Fibroblast of pulmonary artery (primary cell): ENCODE results near the gene SLC4A3.

Source experiments
- DNase-seq: peaks from one replicate; pipeline ENCODE4 v3.0.0-alpha.2; 2010; ENCODE audit warnings: low read depth
- H3K4me3 ChIP-seq: replicated peaks from 2 replicates; pipeline ENCODE4 v1.5.1; 2011; ENCODE audit warnings: low read depth, mild to moderate bottlenecking, control low read depth, low read length, moderate library complexity
- CTCF ChIP-seq: IDR thresholded peaks from 2 replicates; pipeline ENCODE4 v1.5.1; 2011; ENCODE audit warnings: mild to moderate bottlenecking, control low read depth, low read length, inconsistent platforms; ENCODE audit errors: missing control alignments

Gene SLC4A3

GRCh38 chr2:219619235-219619634 lies 8.2 kb upstream of the SLC4A3 start:
- no peak for TF ChIP-seq CTCF
- DNase-seq: no peak
- no peak overlapping the region for H3K4me3 ChIP-seq

- TF ChIP-seq CTCF: no peak
- DNase-seq: no peak
- H3K4me3 ChIP-seq: no peak overlapping the region
Measured at GRCh38 chr2:219620546-219620945, 6.9 kb upstream of the SLC4A3 start.

- TF ChIP-seq CTCF: no peak
- no peak overlapping the region for H3K4me3 ChIP-seq
- DNase-seq: no peak
Measured at GRCh38 chr2:219621935-219622334, 5.5 kb upstream of the SLC4A3 start.

GRCh38 chr2:219622472-219622871 lies 5.0 kb upstream of the SLC4A3 start:
- no peak for DNase-seq
- no peak for TF ChIP-seq CTCF
- H3K4me3 ChIP-seq: no peak overlapping the region

GRCh38 chr2:219624565-219624964 lies 2.9 kb upstream of the SLC4A3 start:
- no peak for TF ChIP-seq CTCF
- no peak for DNase-seq
- no peak overlapping the region for H3K4me3 ChIP-seq

- no peak for TF ChIP-seq CTCF
- no peak overlapping the region for H3K4me3 ChIP-seq
- no peak for DNase-seq
Measured at GRCh38 chr2:219625179-219625578, 2.3 kb upstream of the SLC4A3 start.

- H3K4me3 ChIP-seq: no peak overlapping the region
- DNase-seq: no peak
- TF ChIP-seq CTCF: no peak
Measured at GRCh38 chr2:219626540-219626939, 890 bp upstream of the SLC4A3 start.
